Liver (tissue), 3 donors: ENCODE data around the gene ADK.
A peak's percentile ranks its signal among the peaks of the same experiment; 100 is the strongest.

Experiments
- ATF3 ChIP-seq: IDR thresholded peaks from 2 replicates; pipeline ENCODE4 v1.6.1; 2016; ENCODE audit warnings: antibody characterized with exemption
- CTCF ChIP-seq: fragments of 150-350 bp; IDR thresholded peaks from 2 replicates; pipeline ENCODE4 v1.5.1; 2017; ENCODE audit warnings: improper control_type of control experiment, low read depth, low read length; ENCODE audit not compliant: missing input control
- EGR1 ChIP-seq, 2 donors: IDR thresholded peaks; 2 replicates each; pipeline ENCODE4 v1.6.1; 2016 to 2018; ENCODE audit warnings: antibody characterized with exemption in 2 of 2, low read depth in 2 of 2
- FOXA2 ChIP-seq: IDR thresholded peaks from 2 replicates; pipeline ENCODE4 v1.6.1; 2016; ENCODE audit warnings: antibody characterized with exemption
- GABPA ChIP-seq, 2 donors: IDR thresholded peaks in 1 of 2; conservative IDR thresholded peaks in 1 of 2; 2 replicates each; pipeline ENCODE4 v1.6.1; 2016; ENCODE audit warnings: antibody characterized with exemption in 2 of 2, mild to moderate bottlenecking in 1 of 2, moderate library complexity in 1 of 2
- HNF4G ChIP-seq: IDR thresholded peaks from 2 replicates; pipeline ENCODE4 v1.6.1; 2016; ENCODE audit warnings: antibody characterized with exemption
- MAX ChIP-seq: IDR thresholded peaks from 2 replicates; pipeline ENCODE4 v1.6.1; 2016; ENCODE audit warnings: antibody characterized with exemption
- RAD21 ChIP-seq, 2 donors: IDR thresholded peaks; 2 replicates each; pipeline ENCODE4 v1.6.1; 2016; ENCODE audit warnings: antibody characterized with exemption in 2 of 2, mild to moderate bottlenecking in 2 of 2
- RXRA ChIP-seq, 2 donors: IDR thresholded peaks; 2 replicates each; pipeline ENCODE4 v1.6.1; 2017 to 2018; ENCODE audit warnings: antibody characterized with exemption in 2 of 2, mild to moderate bottlenecking in 1 of 2
- SP1 ChIP-seq: IDR thresholded peaks from 2 replicates; pipeline ENCODE4 v1.6.1; 2018; ENCODE audit warnings: antibody characterized with exemption, mild to moderate bottlenecking
- TAF1 ChIP-seq: conservative IDR thresholded peaks from 2 replicates; pipeline ENCODE4 v1.6.1; 2016; ENCODE audit warnings: antibody characterized with exemption, mild to moderate bottlenecking
- YY1 ChIP-seq: IDR thresholded peaks from 2 replicates; pipeline ENCODE4 v1.6.1; 2016; ENCODE audit warnings: antibody characterized with exemption, mild to moderate bottlenecking
- ZBTB33 ChIP-seq: IDR thresholded peaks from 2 replicates; pipeline ENCODE4 v1.6.1; 2016; ENCODE audit warnings: antibody characterized with exemption
- donor health status: healthy.
- donor health status: healthy.

- TF ChIP-seq GABPA (IDR thresholded peaks at IDR 0.05 in 1 of 2, conservative IDR thresholded peaks at IDR 0.05 in 1 of 2): no peak
- peak; percentile 6 for TF ChIP-seq CTCF
- no peak for TF ChIP-seq ZBTB33
- no peak for TF ChIP-seq MAX
- TF ChIP-seq RXRA (IDR thresholded peaks at IDR 0.05): no peak
- TF ChIP-seq TAF1: no peak
- TF ChIP-seq EGR1 (IDR thresholded peaks at IDR 0.05; ENCODE audit: low read depth in 2 of 2): no peak
- no peak for TF ChIP-seq HNF4G
- no peak for TF ChIP-seq ATF3
- TF ChIP-seq SP1: no peak
- TF ChIP-seq FOXA2: no peak
- peak; percentile 38 to 54 for TF ChIP-seq RAD21 (IDR thresholded peaks at IDR 0.05)
- TF ChIP-seq YY1: no peak
These were observed 588.1 kb downstream of the ADK start for GRCh38 chr10:74738985-74739567.
